HG03342 (cell line): ENCODE data around the gene DYRK1A.

ENCODE experiments used
- ATAC-seq: cut with Tn5 transposase; IDR thresholded peaks from one replicate; pipeline ENCODE4 v1.9.1; 2021; ENCODE audit warnings: mild to moderate bottlenecking, moderate library complexity; ENCODE audit not compliant: unreplicated experiment

Gene DYRK1A

DNA sequence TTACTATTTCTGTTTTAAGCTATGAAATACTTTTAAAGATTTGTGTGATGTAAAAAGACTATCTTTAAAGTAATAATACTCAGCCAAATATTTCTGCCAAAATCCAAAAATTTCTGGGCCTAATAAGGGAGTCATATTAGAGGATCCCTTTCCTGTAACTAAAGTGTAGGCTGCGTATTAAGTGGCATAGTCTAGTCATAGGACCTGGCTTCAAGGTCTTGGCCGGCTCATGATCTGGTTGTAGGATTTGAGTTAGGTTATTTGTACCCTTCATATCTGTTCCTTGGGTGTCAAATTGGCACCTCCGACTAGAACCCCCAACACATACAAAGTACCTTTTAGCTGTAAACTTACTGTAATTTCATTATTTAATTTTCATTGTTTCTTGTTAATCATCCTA, 107.8 kb downstream of the DYRK1A start:
- ATAC-seq: no peak

- no peak for ATAC-seq
Observed at GRCh38 chr21:37475186-37475868, 108.8 kb downstream of the DYRK1A start.

- ATAC-seq: no peak
Observed at GRCh38 chr21:37478794-37479193, 112.2 kb downstream of the DYRK1A start.

- no peak for ATAC-seq
Observed at GRCh38 chr21:37483776-37484175, 117.2 kb downstream of the DYRK1A start.

GRCh38 chr21:37484535-37485474, 118.2 kb downstream of the DYRK1A start:
- ATAC-seq: no peak

GRCh38 chr21:37489553-37489952, 123.0 kb downstream of the DYRK1A start:
- ATAC-seq: no peak

- no peak for ATAC-seq
Observed at GRCh38 chr21:37490084-37490483, 123.5 kb downstream of the DYRK1A start.

DNA sequence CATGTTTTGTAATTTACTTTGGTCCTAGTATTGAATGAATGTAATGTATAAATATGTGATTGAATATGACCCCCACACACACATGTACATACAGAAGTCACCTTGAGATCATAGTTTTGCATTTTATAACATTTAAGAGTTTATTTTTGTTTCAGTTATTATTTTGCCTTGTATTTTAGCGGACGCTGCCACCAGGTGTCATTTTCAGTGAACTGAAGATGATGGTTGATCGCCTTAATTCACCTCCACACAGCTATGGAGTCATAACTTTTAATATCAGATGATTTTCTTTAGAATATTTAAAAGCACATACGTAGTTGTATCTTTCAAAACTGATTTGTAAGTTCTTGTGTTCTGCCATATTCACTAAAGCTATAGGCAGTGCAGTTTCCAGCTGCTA, 130.4 kb downstream of the DYRK1A start:
- no peak for ATAC-seq

DNA sequence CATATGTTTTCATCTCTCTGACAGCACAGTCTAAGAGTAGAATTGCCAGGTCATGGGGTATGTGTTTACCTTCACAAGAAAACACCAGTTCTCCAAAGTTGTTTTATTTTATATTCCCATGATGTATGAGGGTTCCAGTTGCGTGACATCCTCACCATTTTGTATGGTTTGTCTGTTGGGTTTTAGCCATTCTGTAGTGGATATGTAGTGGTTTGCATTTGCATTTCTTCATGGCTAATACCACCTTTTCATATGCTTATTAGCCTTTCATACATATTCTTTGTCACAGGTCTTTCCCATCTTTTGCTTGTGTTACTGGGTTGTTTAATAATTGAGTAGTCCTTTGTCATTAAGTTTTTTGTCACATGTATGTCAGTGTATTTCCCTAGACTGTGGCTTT, 132.1 kb downstream of the DYRK1A start:
- no peak for ATAC-seq

DNA sequence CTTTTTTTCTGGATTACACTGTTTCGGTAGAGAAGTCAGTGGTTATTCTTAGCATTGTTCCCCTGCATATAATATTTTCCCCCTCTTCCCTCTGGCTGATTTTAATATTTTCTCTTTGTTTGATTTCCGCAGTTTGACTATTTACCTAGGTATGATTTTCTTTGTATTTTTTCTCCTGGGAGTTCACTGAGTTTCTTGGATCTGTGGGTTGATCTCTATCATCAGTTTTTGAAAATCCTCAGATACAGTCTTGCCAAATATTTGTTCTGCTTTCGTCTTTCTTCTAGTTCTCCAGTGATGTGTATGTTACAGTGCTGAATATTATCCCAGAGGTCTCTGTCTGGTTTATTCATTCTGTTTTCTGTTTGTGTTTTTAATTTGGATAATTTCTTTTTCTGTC, 136.4 kb downstream of the DYRK1A start:
- no peak for ATAC-seq

DNA sequence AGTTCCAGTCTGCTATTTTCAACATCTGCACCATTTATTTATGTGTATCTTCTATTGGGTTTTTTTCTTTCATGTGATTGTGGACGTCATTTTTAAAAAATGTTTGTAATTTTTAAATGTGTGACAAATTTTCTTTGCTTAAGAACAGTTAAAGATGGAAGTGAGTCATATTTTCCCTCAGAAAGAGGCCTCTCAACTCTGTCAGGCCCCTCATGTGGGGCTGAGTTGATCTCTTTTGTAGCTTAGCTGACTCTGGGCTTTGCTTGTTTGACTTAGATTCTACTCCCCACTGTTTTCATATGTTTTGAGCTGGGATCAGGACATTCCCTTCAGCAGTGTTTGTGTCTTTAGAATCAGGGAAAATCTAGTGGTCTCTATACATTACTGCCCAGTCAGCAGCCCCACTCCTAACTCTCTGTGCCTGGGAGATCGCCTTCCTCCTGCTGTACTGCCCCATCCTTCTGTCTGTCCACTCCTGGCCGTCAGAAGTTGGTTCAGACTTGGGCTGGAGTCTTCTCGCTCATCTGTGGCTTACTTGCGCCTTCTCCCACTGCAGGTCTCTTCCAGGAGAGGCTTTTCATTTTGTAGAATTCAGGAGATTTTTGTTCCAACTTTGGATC, 137.4 kb downstream of the DYRK1A start:
- ATAC-seq: no peak

DNA sequence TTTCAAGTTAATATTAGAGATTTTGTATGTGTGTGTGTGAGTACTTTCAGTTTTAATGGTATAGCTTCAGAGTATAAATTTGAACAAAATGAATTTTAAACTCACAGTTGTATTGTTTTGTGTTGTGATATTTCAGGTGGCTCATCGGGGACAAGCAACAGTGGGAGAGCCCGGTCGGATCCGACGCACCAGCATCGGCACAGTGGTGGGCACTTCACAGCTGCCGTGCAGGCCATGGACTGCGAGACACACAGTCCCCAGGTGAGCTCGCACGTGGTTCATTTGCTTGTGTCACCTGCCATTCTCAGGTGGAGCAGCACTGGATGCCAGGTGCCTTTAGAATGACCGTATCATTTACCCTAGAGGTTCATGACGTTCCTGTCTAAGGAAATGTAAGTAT, 139.4 kb downstream of the DYRK1A start:
- ATAC-seq: no peak

GRCh38 chr21:37507716-37508115, 141.1 kb downstream of the DYRK1A start:
- ATAC-seq: no peak

- no peak for ATAC-seq
Observed at GRCh38 chr21:37508341-37508740, 141.8 kb downstream of the DYRK1A start.

- no peak for ATAC-seq
Observed at GRCh38 chr21:37509802-37510393, 143.3 kb downstream of the DYRK1A start.

DNA sequence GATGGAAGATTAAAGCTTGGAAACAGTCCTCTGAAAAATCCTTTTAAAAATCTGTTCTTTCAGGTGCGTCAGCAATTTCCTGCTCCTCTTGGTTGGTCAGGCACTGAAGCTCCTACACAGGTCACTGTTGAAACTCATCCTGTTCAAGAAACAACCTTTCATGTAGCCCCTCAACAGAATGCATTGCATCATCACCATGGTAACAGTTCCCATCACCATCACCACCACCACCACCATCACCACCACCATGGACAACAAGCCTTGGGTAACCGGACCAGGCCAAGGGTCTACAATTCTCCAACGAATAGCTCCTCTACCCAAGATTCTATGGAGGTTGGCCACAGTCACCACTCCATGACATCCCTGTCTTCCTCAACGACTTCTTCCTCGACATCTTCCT, 145.3 kb downstream of the DYRK1A start:
- no peak for ATAC-seq

- ATAC-seq: no peak
Observed at GRCh38 chr21:37513383-37513782, 146.8 kb downstream of the DYRK1A start.

DNA sequence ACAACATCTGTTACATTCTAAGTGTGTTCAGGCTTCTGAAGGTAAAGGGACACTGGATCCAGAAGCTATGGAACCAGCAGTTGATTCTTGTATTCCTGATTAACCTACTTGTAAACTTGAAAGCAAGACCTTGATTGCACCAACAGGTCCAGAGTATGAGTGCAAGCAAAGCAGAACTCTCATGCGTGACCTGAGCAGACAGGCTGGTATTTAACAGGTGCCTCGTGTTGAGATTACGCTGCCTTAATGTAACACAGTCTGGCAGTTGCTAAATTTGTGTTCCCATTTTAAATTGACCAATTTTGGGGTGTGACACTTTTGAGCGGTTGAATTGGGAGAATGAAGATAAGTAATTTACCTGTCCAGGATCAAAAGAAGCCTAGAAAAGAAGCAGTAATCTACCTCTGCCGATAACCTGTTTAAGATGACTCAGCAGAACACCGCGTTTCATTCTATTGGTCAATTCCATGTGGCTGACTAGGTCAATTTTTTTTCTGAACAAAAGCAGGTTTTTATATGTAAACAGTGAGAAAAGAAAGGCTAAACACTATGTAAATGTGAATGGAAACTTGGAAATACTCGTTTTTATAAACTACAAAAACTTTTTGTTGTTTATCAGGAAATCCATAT, 147.6 kb downstream of the DYRK1A start:
- no peak for ATAC-seq

GRCh38 chr21:37516998-37517397, 150.4 kb downstream of the DYRK1A start:
- ATAC-seq: no peak

DNA sequence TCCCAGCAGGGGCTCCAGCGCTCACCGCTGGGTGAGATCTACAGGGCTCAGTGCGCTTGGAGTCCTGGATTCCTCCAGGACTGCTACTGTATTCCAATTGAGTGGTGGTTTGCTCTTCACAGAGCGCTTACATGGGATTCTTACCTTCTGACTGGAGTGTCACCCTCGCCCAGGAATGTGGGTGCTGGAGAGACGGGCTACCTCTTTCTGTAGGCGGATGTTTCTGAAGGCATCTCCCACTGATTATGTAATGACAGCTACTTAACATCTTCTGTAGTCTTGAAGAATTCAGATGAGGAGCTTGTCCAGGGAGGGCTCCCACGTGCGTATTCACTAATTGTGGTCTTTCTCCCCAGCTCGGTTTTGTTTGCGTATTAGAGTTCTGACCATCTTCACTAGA, 154.2 kb downstream of the DYRK1A start:
- ATAC-seq: no peak

DNA sequence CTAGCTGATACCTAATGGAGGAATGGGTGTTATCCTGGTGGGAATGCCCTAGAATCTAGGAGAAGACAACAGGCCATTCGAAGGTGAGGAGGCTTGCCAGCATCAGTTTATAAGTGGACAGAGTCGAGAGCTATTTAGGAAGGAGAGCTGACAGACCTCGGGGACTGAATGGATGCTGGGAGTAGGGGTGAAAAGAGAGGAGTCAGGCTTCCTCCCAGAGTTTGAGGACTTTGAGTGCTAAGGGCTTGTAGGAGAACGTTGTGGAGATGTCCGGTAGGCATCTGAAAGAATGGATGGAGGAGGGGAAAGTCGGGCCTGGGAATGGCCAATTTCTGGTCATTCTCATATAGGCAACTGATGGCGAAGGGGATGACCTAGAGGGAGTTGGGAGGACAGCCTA, 155.1 kb downstream of the DYRK1A start:
- no peak for ATAC-seq
